Measurements from ENCODE around the gene TCEA3. TPM values are rescaled to one million over a fixed set of nuclear protein-coding genes. Genes with fewer than 3 reads are reported as not detected.

TCEA3 gene
- total RNA-seq, 1 donor from 2014 or later, result 6.6 TPM

- TF ChIP-seq CTCF (IDR thresholded peaks at IDR 0.05; ENCODE audit: insufficient read depth, low read length, severe bottlenecking), result peak; percentile 93
- H3K4me3 ChIP-seq (ENCODE audit: low read depth, low read length), result no peak overlapping the region
- FAIRE-seq, result peak; percentile 92
- no peaks in the 10 kb centered on the region for H3K36me3 ChIP-seq (ENCODE audit: control insufficient read depth, insufficient read depth, low read length)
- peak; percentile 98 for DNase-seq (ENCODE audit: low read depth)
- H3K27me3 ChIP-seq (ENCODE audit: control insufficient read depth, insufficient read depth, low read length), result no peaks in the 10 kb centered on the region
These were observed 20.6 kb downstream of the TCEA3 start for GRCh38 chr1:23403735-23404486.

- Histone ChIP-seq H3K36me3 (ENCODE audit: control insufficient read depth, insufficient read depth, low read length) (no peaks in the 10 kb centered on the region), H3K4me3 (ENCODE audit: low read depth, low read length) (no peak overlapping the region), H3K27me3 (ENCODE audit: control insufficient read depth, insufficient read depth, low read length) (no peaks in the 10 kb centered on the region)
- FAIRE-seq (no peak), DNase-seq (ENCODE audit: low read depth) (no peak)
- no peak for TF ChIP-seq CTCF (IDR thresholded peaks at IDR 0.05; ENCODE audit: insufficient read depth, low read length, severe bottlenecking)
These were observed 21.2 kb downstream of the TCEA3 start for GRCh38 chr1:23403355-23403734.

- TF ChIP-seq CTCF (IDR thresholded peaks at IDR 0.05; ENCODE audit: insufficient read depth, low read length, severe bottlenecking), result no peak
- FAIRE-seq (no peak), DNase-seq (ENCODE audit: low read depth) (peak; percentile 85)
- Histone ChIP-seq H3K4me3 (ENCODE audit: low read depth, low read length) (no peak overlapping the region), H3K27me3 (ENCODE audit: control insufficient read depth, insufficient read depth, low read length) (no peaks in the 10 kb centered on the region), H3K36me3 (ENCODE audit: control insufficient read depth, insufficient read depth, low read length) (no peaks in the 10 kb centered on the region)
These were observed 21.6 kb downstream of the TCEA3 start for GRCh38 chr1:23403038-23403336.

- H3K4me3 ChIP-seq (ENCODE audit: low read depth, low read length), result no peak overlapping the region
- FAIRE-seq (no peak), DNase-seq (ENCODE audit: low read depth) (peak; percentile 64)
- no peaks in the 10 kb centered on the region for H3K27me3 ChIP-seq (ENCODE audit: control insufficient read depth, insufficient read depth, low read length)
- H3K36me3 ChIP-seq (ENCODE audit: control insufficient read depth, insufficient read depth, low read length), result no peaks in the 10 kb centered on the region
- no peak for TF ChIP-seq CTCF (IDR thresholded peaks at IDR 0.05; ENCODE audit: insufficient read depth, low read length, severe bottlenecking)
These were observed 22.1 kb downstream of the TCEA3 start for GRCh38 chr1:23402286-23403037.

GRCh38 chr1:23401313-23401712 is 23.2 kb downstream of the TCEA3 start:
- no peak for FAIRE-seq
- Histone ChIP-seq H3K36me3 (ENCODE audit: control insufficient read depth, insufficient read depth, low read length) (no peaks in the 10 kb centered on the region), H3K4me3 (ENCODE audit: low read depth, low read length) (no peak overlapping the region)

More at GRCh38 chr1:23401313-23401712, 23.2 kb downstream of the TCEA3 start:
- no peak for DNase-seq (ENCODE audit: low read depth)
- H3K27me3 ChIP-seq (ENCODE audit: control insufficient read depth, insufficient read depth, low read length), result no peaks in the 10 kb centered on the region
- no peak for TF ChIP-seq CTCF (IDR thresholded peaks at IDR 0.05; ENCODE audit: insufficient read depth, low read length, severe bottlenecking)
